HG03442 (cell line): ENCODE measurements around the gene SS18L1.
A peak's percentile ranks its signal among the peaks of the same experiment; 100 is the strongest.

Source experiments
- ATAC-seq: cut with Tn5 transposase; IDR thresholded peaks from one replicate; pipeline ENCODE4 v1.9.1; 2021; ENCODE audit warnings: mild to moderate bottlenecking, moderate library complexity; ENCODE audit not compliant: unreplicated experiment

Gene SS18L1

GRCh38 chr20:62119591-62120364 lies 23.8 kb upstream of the SS18L1 start:
- ATAC-seq = no peak

GRCh38 chr20:62120365-62120762 lies 23.2 kb upstream of the SS18L1 start:
- no peak for ATAC-seq

- ATAC-seq = peak; percentile 2
These were observed 22.4 kb upstream of the SS18L1 start for GRCh38 chr20:62120990-62121775.

GRCh38 chr20:62121776-62122653 lies 21.6 kb upstream of the SS18L1 start, which contains the start of gene LSM14B:
TSS of gene LSM14B (plus strand) at chr20:62122475. CDS start at chr20:62122667, 192 bp downstream.
- peak; percentile 72 for ATAC-seq

- ATAC-seq = peak; percentile 10
These were observed 20.7 kb upstream of the SS18L1 start for GRCh38 chr20:62122654-62123449.

- no peak for ATAC-seq
These were observed 20.0 kb upstream of the SS18L1 start for GRCh38 chr20:62123450-62124118.

- ATAC-seq = no peak
These were observed 17.4 kb upstream of the SS18L1 start for GRCh38 chr20:62126141-62126540.

- no peak for ATAC-seq
These were observed 15.8 kb upstream of the SS18L1 start for GRCh38 chr20:62127799-62128198.

GRCh38 chr20:62128502-62128901 lies 15.1 kb upstream of the SS18L1 start:
- ATAC-seq = no peak

- no peak for ATAC-seq
These were observed 13.6 kb upstream of the SS18L1 start for GRCh38 chr20:62129731-62130531.

GRCh38 chr20:62131560-62132320 lies 11.8 kb upstream of the SS18L1 start:
- no peak for ATAC-seq

GRCh38 chr20:62132421-62132820 lies 11.1 kb upstream of the SS18L1 start:
- ATAC-seq = no peak

- ATAC-seq = no peak
These were observed 10.3 kb upstream of the SS18L1 start for GRCh38 chr20:62133051-62133845.

GRCh38 chr20:62133864-62134263 lies 9.7 kb upstream of the SS18L1 start:
- ATAC-seq = no peak

- no peak for ATAC-seq
These were observed 8.8 kb upstream of the SS18L1 start for GRCh38 chr20:62134735-62135231.

GRCh38 chr20:62135573-62136266 lies 7.8 kb upstream of the SS18L1 start:
- ATAC-seq = no peak
